Erythroblast (primary cell): ENCODE measurements around the gene AP2M1.

ENCODE experiments used
- GATA1 ChIP-seq: IDR thresholded peaks from 2 replicates; pipeline ENCODE4 v1.6.1; 2011; ENCODE audit warnings: low read depth, mild to moderate bottlenecking, control low read depth, low read length, moderate library complexity
- POLR2A ChIP-seq: IDR thresholded peaks from 2 replicates; pipeline ENCODE4 v1.6.1; 2011; ENCODE audit warnings: mild to moderate bottlenecking, low read length

DNA sequence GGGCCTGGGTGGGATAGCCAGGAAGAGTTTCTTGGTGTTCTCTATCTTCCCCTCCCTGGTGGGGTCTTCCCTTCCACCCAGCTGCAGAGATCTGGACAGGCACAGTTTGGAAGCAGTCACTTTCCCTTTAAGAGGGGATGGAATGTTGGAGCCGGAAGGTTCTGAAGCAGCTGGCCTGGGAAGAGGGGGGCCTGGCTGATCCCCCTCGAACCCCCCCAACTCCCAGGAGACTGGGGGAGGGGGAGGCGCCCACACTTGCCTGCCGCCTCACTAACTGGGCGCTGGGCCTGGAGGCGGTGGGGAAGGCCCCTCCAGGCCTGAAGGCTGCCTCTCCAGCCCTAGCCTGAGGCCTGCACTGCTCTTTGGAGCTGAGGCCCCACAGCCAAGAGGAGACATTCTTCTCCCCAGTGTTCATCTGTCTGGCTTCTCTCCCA is 18.1 kb upstream of the AP2M1 start:
- TF ChIP-seq POLR2A (no peak), GATA1 (no peak)
